SK-N-SH (cell line): Measurements from ENCODE around the gene RPAP3.

Experiments
- CHD2 ChIP-seq: fragments of 150-350 bp; IDR thresholded peaks from 2 replicates; pipeline ENCODE4 v1.6.1; 2018; ENCODE audit warnings: low read length; ENCODE audit not compliant: partially characterized antibody
- CTCF ChIP-seq: fragments of 200-600 bp; sonication (generic); IDR thresholded peaks from 2 replicates; pipeline ENCODE4 v1.6.1; 2017; ENCODE audit warnings: antibody characterized with exemption, mild to moderate bottlenecking, moderate library complexity
- EZH2phosphoT487 ChIP-seq: fragments of 200-600 bp; sonication (generic); IDR thresholded peaks from 2 replicates; pipeline ENCODE4 v1.6.1; 2017; ENCODE audit warnings: low read depth, mixed run types, mild to moderate bottlenecking, antibody characterized with exemption, moderate library complexity, borderline replicate concordance
- JUND ChIP-seq: IDR thresholded peaks from 2 replicates; pipeline ENCODE4 v1.4.0; 2012
- MAX ChIP-seq: IDR thresholded peaks from 2 replicates; pipeline ENCODE4 v1.4.0; 2012; ENCODE audit warnings: low read depth
- PBX3 ChIP-seq: IDR thresholded peaks from 2 replicates; pipeline ENCODE4; 2012
- POLR2AphosphoS5 ChIP-seq: IDR thresholded peaks from 2 replicates; pipeline ENCODE4 v1.6.1; 2012; ENCODE audit warnings: low read depth, low read length
- REST ChIP-seq: IDR thresholded peaks from 2 replicates; pipeline ENCODE4 v1.6.1; 2012; ENCODE audit warnings: mild to moderate bottlenecking, low read depth, low read length, moderate library complexity
- RXRA ChIP-seq: IDR thresholded peaks from 2 replicates; pipeline ENCODE4 v1.4.0; 2012; ENCODE audit warnings: low read depth, mild to moderate bottlenecking, borderline replicate concordance
- TAF1 ChIP-seq: IDR thresholded peaks from 2 replicates; pipeline ENCODE4 v1.6.1; 2012; ENCODE audit warnings: low read depth, mild to moderate bottlenecking, low read length, moderate library complexity, borderline replicate concordance
- YY1 ChIP-seq: IDR thresholded peaks from 2 replicates; pipeline ENCODE4 v1.4.0; 2012; ENCODE audit warnings: low read depth, mild to moderate bottlenecking
- ZBTB33 ChIP-seq: IDR thresholded peaks from 2 replicates; pipeline ENCODE4 v1.4.0; 2012; ENCODE audit warnings: low read depth, borderline replicate concordance

- TF ChIP-seq CTCF = no peak
- no peak for TF ChIP-seq JUND
- TF ChIP-seq RXRA = no peak
- TF ChIP-seq MAX = no peak
- TF ChIP-seq TAF1 = no peak
- TF ChIP-seq POLR2AphosphoS5 = no peak
- no peak for TF ChIP-seq REST
- TF ChIP-seq PBX3 = no peak
- TF ChIP-seq EZH2phosphoT487 = no peak
- TF ChIP-seq CHD2 = no peak
- no peak for TF ChIP-seq ZBTB33
- TF ChIP-seq YY1 = no peak
Measured at GRCh38 chr12:47754126-47754525, 48.3 kb upstream of the RPAP3 start.
